Liver (tissue), 9 donors: Measurements from ENCODE around the gene CDH6. TPM values are rescaled to one million over a fixed set of nuclear protein-coding genes. Genes with fewer than 3 reads are reported as not detected.

Experiments used
- DNase-seq: peaks from one replicate; pipeline ENCODE4 v3.0.0-alpha.2; 2017; ENCODE audit warnings: low spot score
- H3K27ac ChIP-seq, 2 donors: one replicate each; pipeline ENCODE4 v1.7.0; 2013; ENCODE audit warnings: inconsistent platforms in 2 of 2, low read length in 2 of 2, control low read depth in 1 of 2, low read depth in 1 of 2, mild to moderate bottlenecking in 1 of 2
- H3K27me3 ChIP-seq, 4 donors: one replicate each; pipeline versions ENCODE4 v1.6.1 to v1.7.0; 2013; ENCODE audit warnings: low read length in 3 of 4, inconsistent platforms in 1 of 4, mild to moderate bottlenecking in 1 of 4, moderate library complexity in 1 of 4; ENCODE audit not compliant: control insufficient read depth in 4 of 4, insufficient read depth in 4 of 4
- H3K36me3 ChIP-seq, 4 donors: one replicate each; pipeline versions ENCODE4 v1.6.1 to v1.7.0; 2013; ENCODE audit warnings: low read length in 3 of 4, mild to moderate bottlenecking in 3 of 4, low read depth in 1 of 4, moderate library complexity in 1 of 4; ENCODE audit not compliant: control insufficient read depth in 4 of 4, insufficient read depth in 3 of 4
- H3K4me1 ChIP-seq, 4 donors: one replicate each; pipeline versions ENCODE4 v1.6.1 to v1.7.0; 2013; ENCODE audit warnings: low read length in 3 of 4, mild to moderate bottlenecking in 3 of 4, moderate library complexity in 1 of 4; ENCODE audit not compliant: control insufficient read depth in 4 of 4, insufficient read depth in 4 of 4
- H3K4me3 ChIP-seq, 3 donors: one replicate each; pipeline versions ENCODE4 v1.6.1 to v1.7.0; 2013; ENCODE audit warnings: low read length in 3 of 3, control low read depth in 1 of 3, low read depth in 1 of 3, mild to moderate bottlenecking in 1 of 3
- H3K9ac ChIP-seq, 2 donors: one replicate each; pipeline ENCODE4 v1.7.0; 2013; ENCODE audit warnings: low read length in 2 of 2, mild to moderate bottlenecking in 2 of 2, moderate library complexity in 2 of 2, control low read depth in 1 of 2, low read depth in 1 of 2
- H3K9me3 ChIP-seq, 4 donors: one replicate each; pipeline versions ENCODE4 v1.6.1 to v1.7.0; 2013; ENCODE audit warnings: low read length in 3 of 4; ENCODE audit not compliant: control insufficient read depth in 4 of 4
- ATF3 ChIP-seq: IDR thresholded peaks from 2 replicates; pipeline ENCODE4 v1.6.1; 2016; ENCODE audit warnings: antibody characterized with exemption
- EGR1 ChIP-seq, 2 donors: IDR thresholded peaks; 2 replicates each; pipeline ENCODE4 v1.6.1; 2016 to 2018; ENCODE audit warnings: antibody characterized with exemption in 2 of 2, low read depth in 2 of 2
- FOXA1 ChIP-seq: IDR thresholded peaks from 2 replicates; pipeline ENCODE4 v1.6.1; 2016; ENCODE audit warnings: antibody characterized with exemption
- FOXA2 ChIP-seq: IDR thresholded peaks from 2 replicates; pipeline ENCODE4 v1.6.1; 2016; ENCODE audit warnings: antibody characterized with exemption
- GABPA ChIP-seq, 2 donors: IDR thresholded peaks in 1 of 2; conservative IDR thresholded peaks in 1 of 2; 2 replicates each; pipeline ENCODE4 v1.6.1; 2016; ENCODE audit warnings: antibody characterized with exemption in 2 of 2, mild to moderate bottlenecking in 1 of 2, moderate library complexity in 1 of 2
- HNF4G ChIP-seq: IDR thresholded peaks from 2 replicates; pipeline ENCODE4 v1.6.1; 2016; ENCODE audit warnings: antibody characterized with exemption
- JUND ChIP-seq, 2 donors: IDR thresholded peaks; 2 replicates each; pipeline ENCODE4 v1.6.1; 2016; ENCODE audit warnings: antibody characterized with exemption in 2 of 2
- NR2F2 ChIP-seq: IDR thresholded peaks from 2 replicates; pipeline ENCODE4 v1.6.1; 2016; ENCODE audit warnings: antibody characterized with exemption
- RAD21 ChIP-seq, 2 donors: IDR thresholded peaks; 2 replicates each; pipeline ENCODE4 v1.6.1; 2016; ENCODE audit warnings: antibody characterized with exemption in 2 of 2, mild to moderate bottlenecking in 2 of 2
- RXRA ChIP-seq, 2 donors: IDR thresholded peaks; 2 replicates each; pipeline ENCODE4 v1.6.1; 2017 to 2018; ENCODE audit warnings: antibody characterized with exemption in 2 of 2, mild to moderate bottlenecking in 1 of 2
- SP1 ChIP-seq: IDR thresholded peaks from 2 replicates; pipeline ENCODE4 v1.6.1; 2018; ENCODE audit warnings: antibody characterized with exemption, mild to moderate bottlenecking
- YY1 ChIP-seq: IDR thresholded peaks from 2 replicates; pipeline ENCODE4 v1.6.1; 2016; ENCODE audit warnings: antibody characterized with exemption, mild to moderate bottlenecking
- WGBS: extraction: QIAGEN DNeasy Blood & Tissue Kit; methylation state at CpG from one replicate; pipeline ENCODE4 v1.1.7; 2013; 5-methylcytosine and 5-hydroxymethylcytosine counted together
- polyA plus RNA-seq, 2 donors: library from polyadenylated mRNA; stranded (reverse) in 1 of 2; unstranded in 1 of 2; fragments of 200-250 nt in 1 of 2; fragments of >200 nt in 1 of 2; fragmentation: Nextera tagmentation in 1 of 2; extraction: Ambion mirVana in 1 of 2; gene quantifications; one replicate each; pipeline versions ENCODE4 v1.2.1 to v1.2.3, GENCODE V29; 2013 to 2015
- total RNA-seq, 2 donors: library from RNA; depleted of rRNA; stranded (reverse); fragments of >200 nt; gene quantifications; one replicate each; pipeline ENCODE4 v1.2.3, GENCODE V29; 2014
- TF ChIP-seq, protein P1 (sequence below): fragments of 150-350 bp; IDR thresholded peaks from 2 replicates; pipeline ENCODE4 v1.5.1; 2017; ENCODE audit warnings: improper control_type of control experiment, low read depth, low read length; ENCODE audit not compliant: missing input control
- TF ChIP-seq, protein P2 (sequence below): IDR thresholded peaks from 2 replicates; pipeline ENCODE4 v1.6.1; 2016; ENCODE audit warnings: antibody characterized with exemption
- TF ChIP-seq, protein P3 (sequence below): IDR thresholded peaks from 2 replicates; pipeline ENCODE4 v1.6.1; 2016; ENCODE audit warnings: antibody characterized with exemption, mild to moderate bottlenecking
- TF ChIP-seq, protein P4 (sequence below): IDR thresholded peaks from 2 replicates; pipeline ENCODE4 v1.6.1; 2016; ENCODE audit warnings: antibody characterized with exemption
- donor health status: healthy.
- donor health status: healthy.
- donor health status: healthy.
- donor health status: healthy.
- donor health status: healthy.

CDH6 gene
- total and polyA plus RNA-seq, 4 donors = 0.18 to 3.7 (median 0.84) TPM

DNA sequence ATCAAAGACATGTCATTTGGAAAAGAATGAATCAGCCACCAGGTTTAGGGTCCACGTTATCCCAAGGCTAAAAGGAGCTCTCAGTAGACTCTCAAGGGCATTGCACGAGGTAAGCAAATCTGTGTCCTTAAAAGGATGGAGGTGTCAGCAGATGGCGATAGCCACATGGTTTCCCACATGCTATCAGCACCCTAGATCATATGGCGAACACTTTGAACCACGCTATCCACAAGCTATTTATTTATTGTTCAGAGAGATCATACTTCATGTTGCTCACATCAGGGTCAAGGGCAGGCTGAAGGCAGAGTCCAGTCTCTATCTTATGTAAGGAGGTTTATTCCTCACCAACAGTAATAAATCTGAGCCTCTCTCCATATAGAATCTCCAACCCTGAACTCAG, 43.7 kb downstream of the CDH6 start (continued):
- no peak for TF ChIP-seq EGR1 (IDR thresholded peaks at IDR 0.05; ENCODE audit: low read depth in 2 of 2)
- no peak for TF ChIP-seq SP1
- no peak for TF ChIP-seq RXRA (IDR thresholded peaks at IDR 0.05)
- TF ChIP-seq, protein P1, sequence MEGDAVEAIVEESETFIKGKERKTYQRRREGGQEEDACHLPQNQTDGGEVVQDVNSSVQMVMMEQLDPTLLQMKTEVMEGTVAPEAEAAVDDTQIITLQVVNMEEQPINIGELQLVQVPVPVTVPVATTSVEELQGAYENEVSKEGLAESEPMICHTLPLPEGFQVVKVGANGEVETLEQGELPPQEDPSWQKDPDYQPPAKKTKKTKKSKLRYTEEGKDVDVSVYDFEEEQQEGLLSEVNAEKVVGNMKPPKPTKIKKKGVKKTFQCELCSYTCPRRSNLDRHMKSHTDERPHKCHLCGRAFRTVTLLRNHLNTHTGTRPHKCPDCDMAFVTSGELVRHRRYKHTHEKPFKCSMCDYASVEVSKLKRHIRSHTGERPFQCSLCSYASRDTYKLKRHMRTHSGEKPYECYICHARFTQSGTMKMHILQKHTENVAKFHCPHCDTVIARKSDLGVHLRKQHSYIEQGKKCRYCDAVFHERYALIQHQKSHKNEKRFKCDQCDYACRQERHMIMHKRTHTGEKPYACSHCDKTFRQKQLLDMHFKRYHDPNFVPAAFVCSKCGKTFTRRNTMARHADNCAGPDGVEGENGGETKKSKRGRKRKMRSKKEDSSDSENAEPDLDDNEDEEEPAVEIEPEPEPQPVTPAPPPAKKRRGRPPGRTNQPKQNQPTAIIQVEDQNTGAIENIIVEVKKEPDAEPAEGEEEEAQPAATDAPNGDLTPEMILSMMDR = no peak
- TF ChIP-seq FOXA1 = no peak
- TF ChIP-seq, protein P2, sequence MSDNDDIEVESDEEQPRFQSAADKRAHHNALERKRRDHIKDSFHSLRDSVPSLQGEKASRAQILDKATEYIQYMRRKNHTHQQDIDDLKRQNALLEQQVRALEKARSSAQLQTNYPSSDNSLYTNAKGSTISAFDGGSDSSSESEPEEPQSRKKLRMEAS = no peak
- TF ChIP-seq NR2F2 = no peak

- TF ChIP-seq FOXA1 = no peak
- H3K9me3 ChIP-seq = no peaks in the 10 kb centered on the region
- H3K36me3 ChIP-seq = no peaks in the 10 kb centered on the region
- no peak overlapping the region for H3K27ac ChIP-seq
- H3K27me3 ChIP-seq = no peaks in the 10 kb centered on the region
- no peak overlapping the region for H3K4me3 ChIP-seq
- no peaks in the 10 kb centered on the region for H3K4me1 ChIP-seq
- no peak overlapping the region for H3K9ac ChIP-seq
- WGBS = 74% methylated on average over 2 of the region's 2 CpGs
- no peak for DNase-seq
Measured at GRCh38 chr5:31238497-31238896, 45.0 kb downstream of the CDH6 start.

GRCh38 chr5:31244921-31245320, 51.4 kb downstream of the CDH6 start:
- Histone ChIP-seq H3K4me3 (no peak overlapping the region), H3K4me1 (no peaks in the 10 kb centered on the region), H3K27me3 (no peaks in the 10 kb centered on the region), H3K9ac (no peak overlapping the region), H3K36me3 (no peaks in the 10 kb centered on the region), H3K9me3 (no peaks in the 10 kb centered on the region), H3K27ac (no peak overlapping the region)
- no peak for TF ChIP-seq YY1
- 96% methylated on average over 1 of the region's 1 CpG for WGBS
- DNase-seq = no peak

DNA sequence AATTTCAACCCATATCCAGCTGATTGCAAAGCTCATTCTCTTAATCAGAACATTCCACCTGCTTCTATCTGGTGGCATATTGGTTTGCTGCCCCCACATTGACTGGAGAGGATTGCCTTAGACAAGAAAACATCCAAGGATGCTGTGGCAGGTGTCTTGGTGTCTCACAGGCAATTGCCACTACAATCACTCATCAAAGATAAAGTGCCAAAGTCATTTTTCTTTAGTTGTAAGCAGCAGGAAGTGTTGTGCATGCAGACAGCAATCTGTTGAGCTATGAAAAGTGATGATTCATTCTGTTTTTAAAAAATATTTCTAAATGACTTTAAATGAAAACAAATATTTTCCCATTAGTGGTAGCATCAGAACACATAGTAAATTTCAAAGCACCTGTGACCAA, 53.9 kb downstream of the CDH6 start:
- Histone ChIP-seq H3K4me3 (no peak overlapping the region), H3K27ac (no peak overlapping the region), H3K9me3 (no peaks in the 10 kb centered on the region), H3K36me3 (no peaks in the 10 kb centered on the region), H3K9ac (no peak overlapping the region), H3K27me3 (no peaks in the 10 kb centered on the region), H3K4me1 (no peaks in the 10 kb centered on the region)
- no peak for DNase-seq
- no peak for TF ChIP-seq RXRA (IDR thresholded peaks at IDR 0.05)
- TF ChIP-seq NR2F2 = no peak
- TF ChIP-seq, protein P3, sequence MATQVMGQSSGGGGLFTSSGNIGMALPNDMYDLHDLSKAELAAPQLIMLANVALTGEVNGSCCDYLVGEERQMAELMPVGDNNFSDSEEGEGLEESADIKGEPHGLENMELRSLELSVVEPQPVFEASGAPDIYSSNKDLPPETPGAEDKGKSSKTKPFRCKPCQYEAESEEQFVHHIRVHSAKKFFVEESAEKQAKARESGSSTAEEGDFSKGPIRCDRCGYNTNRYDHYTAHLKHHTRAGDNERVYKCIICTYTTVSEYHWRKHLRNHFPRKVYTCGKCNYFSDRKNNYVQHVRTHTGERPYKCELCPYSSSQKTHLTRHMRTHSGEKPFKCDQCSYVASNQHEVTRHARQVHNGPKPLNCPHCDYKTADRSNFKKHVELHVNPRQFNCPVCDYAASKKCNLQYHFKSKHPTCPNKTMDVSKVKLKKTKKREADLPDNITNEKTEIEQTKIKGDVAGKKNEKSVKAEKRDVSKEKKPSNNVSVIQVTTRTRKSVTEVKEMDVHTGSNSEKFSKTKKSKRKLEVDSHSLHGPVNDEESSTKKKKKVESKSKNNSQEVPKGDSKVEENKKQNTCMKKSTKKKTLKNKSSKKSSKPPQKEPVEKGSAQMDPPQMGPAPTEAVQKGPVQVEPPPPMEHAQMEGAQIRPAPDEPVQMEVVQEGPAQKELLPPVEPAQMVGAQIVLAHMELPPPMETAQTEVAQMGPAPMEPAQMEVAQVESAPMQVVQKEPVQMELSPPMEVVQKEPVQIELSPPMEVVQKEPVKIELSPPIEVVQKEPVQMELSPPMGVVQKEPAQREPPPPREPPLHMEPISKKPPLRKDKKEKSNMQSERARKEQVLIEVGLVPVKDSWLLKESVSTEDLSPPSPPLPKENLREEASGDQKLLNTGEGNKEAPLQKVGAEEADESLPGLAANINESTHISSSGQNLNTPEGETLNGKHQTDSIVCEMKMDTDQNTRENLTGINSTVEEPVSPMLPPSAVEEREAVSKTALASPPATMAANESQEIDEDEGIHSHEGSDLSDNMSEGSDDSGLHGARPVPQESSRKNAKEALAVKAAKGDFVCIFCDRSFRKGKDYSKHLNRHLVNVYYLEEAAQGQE = no peak
- no peak for TF ChIP-seq RAD21 (IDR thresholded peaks at IDR 0.05)
- no peak for TF ChIP-seq GABPA (IDR thresholded peaks at IDR 0.05 in 1 of 2, conservative IDR thresholded peaks at IDR 0.05 in 1 of 2)
- no peak for TF ChIP-seq YY1
- no peak for TF ChIP-seq EGR1 (IDR thresholded peaks at IDR 0.05; ENCODE audit: low read depth in 2 of 2)
- no peak for TF ChIP-seq ATF3
- TF ChIP-seq, protein P4, sequence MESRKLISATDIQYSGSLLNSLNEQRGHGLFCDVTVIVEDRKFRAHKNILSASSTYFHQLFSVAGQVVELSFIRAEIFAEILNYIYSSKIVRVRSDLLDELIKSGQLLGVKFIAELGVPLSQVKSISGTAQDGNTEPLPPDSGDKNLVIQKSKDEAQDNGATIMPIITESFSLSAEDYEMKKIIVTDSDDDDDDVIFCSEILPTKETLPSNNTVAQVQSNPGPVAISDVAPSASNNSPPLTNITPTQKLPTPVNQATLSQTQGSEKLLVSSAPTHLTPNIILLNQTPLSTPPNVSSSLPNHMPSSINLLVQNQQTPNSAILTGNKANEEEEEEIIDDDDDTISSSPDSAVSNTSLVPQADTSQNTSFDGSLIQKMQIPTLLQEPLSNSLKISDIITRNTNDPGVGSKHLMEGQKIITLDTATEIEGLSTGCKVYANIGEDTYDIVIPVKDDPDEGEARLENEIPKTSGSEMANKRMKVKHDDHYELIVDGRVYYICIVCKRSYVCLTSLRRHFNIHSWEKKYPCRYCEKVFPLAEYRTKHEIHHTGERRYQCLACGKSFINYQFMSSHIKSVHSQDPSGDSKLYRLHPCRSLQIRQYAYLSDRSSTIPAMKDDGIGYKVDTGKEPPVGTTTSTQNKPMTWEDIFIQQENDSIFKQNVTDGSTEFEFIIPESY = no peak
- TF ChIP-seq, protein P1 = no peak
- no peak for TF ChIP-seq FOXA1
- no peak for TF ChIP-seq JUND (IDR thresholded peaks at IDR 0.05)
- TF ChIP-seq SP1 = no peak
- TF ChIP-seq, protein P2 = no peak
- TF ChIP-seq FOXA2 = no peak
- TF ChIP-seq HNF4G = no peak
